ENCODE measurements around the gene FLYWCH1. TPM values are rescaled to one million over a fixed set of nuclear protein-coding genes. Genes with fewer than 3 reads are reported as not detected.

FLYWCH1 gene
- total and polyA plus RNA-seq, 9 of the 15 experiments (the other 6 are each of a cell fraction or from before 2014, with no cell fraction given), result 0.18 to 33.6 (median 11.3) TPM

GRCh38 chr16:3000540-3000939, 88.8 kb downstream of the FLYWCH1 start:
- Histone ChIP-seq H3K9ac (ENCODE audit: insufficient read depth in 1 of 2, low read depth in 2 of 2, low read length in 2 of 2) (peak overlapping the region in 1 of 2 experiments; percentile 78; a peak in 2 of 4 replicates), H3K4me3 (no peak overlapping the region), H3K27ac (ENCODE audit: extremely low read depth, low read depth, low read length) (no peak overlapping the region), H3K4me1 (replicated peaks in 1 of 2; ENCODE audit: control insufficient read depth in 2 of 2, insufficient read depth in 2 of 2, low read length in 2 of 2) (peaks cover 0 to 40% of the 10 kb centered on the region in 2 experiments; a peak in 2 of 5 replicates), H2AFZ (ENCODE audit: low read depth, low read length) (no peak overlapping the region), H3K9me1 (ENCODE audit: control insufficient read depth, insufficient read depth, low read length) (no peaks in the 10 kb centered on the region), H4K20me1 (replicated peaks; ENCODE audit: control insufficient read depth, insufficient read depth, low read length) (no peaks in the 10 kb centered on the region), H3K36me3 (ENCODE audit: control insufficient read depth, insufficient read depth, low read length) (no peaks in the 10 kb centered on the region), H3K9me3 (replicated peaks; ENCODE audit: control insufficient read depth, insufficient read depth, low read depth, low read length) (no peaks in the 10 kb centered on the region), H3K27me3 (ENCODE audit: control insufficient read depth in 2 of 2, insufficient read depth in 2 of 2, low read length in 2 of 2) (no peaks in the 10 kb centered on the region), H3K79me2 (ENCODE audit: control insufficient read depth, insufficient read depth, low read length) (peaks cover 6% of the 10 kb centered on the region; the same call in 2 of the 3 replicates), H3K4me2 (ENCODE audit: insufficient read depth, low read length) (no peak overlapping the region)
- CTCF ChIA-PET (ENCODE audit: low intra/inter-chr PET ratio), result no interaction called here
- no TSS peak for BruUV-seq (replicated peaks)
- ATAC-seq (no peak), DNase-seq (ENCODE audit: extremely low read depth in 1 of 4, low spot score in 3 of 4) (no peak), FAIRE-seq (no peak)
- intact Hi-C loops (cut with micrococcal nuclease), result no loop called here
- 63% methylated on average over 4 of the region's 4 CpGs for WGBS (ENCODE audit: insufficient coverage, low coverage, missing lambda C conversion rate)
- POLR2A ChIA-PET, result interaction anchor here (0.6 to 1.0 kb wide), 6 partner anchors 15 to 802 kb away, joined by 3 read pairs; no protein-coding TSS in a partner anchor
- in situ Hi-C loops (cut with MboI), result no loop called here
- TF ChIP-seq ZNF347 (CRISPR knock-in tag; IDR thresholded peaks at IDR 0.05; ENCODE audit: low read depth) (no peak), ZNF277 (CRISPR knock-in tag; IDR thresholded peaks at IDR 0.05; ENCODE audit: borderline replicate concordance) (no peak), CHD7 (IDR thresholded peaks at IDR 0.05; ENCODE audit: low read depth, low read length) (no peak), CC2D1A (IDR thresholded peaks at IDR 0.05) (no peak), SP2 (IDR thresholded peaks at IDR 0.05; ENCODE audit: extremely low read depth, low read depth, low read length, poor library complexity, severe bottlenecking) (no peak), TFAP4 (CRISPR knock-in tag; IDR thresholded peaks at IDR 0.05; ENCODE audit: borderline replicate concordance) (no peak), ZNF445 (CRISPR knock-in tag; IDR thresholded peaks at IDR 0.05; ENCODE audit: low read depth) (no peak), EGR1 (conservative IDR thresholded peaks at IDR 0.05) (no peak)

Data from K562 (cell line).